H9 (cell line): ENCODE results near the gene MLST8. TPM values are rescaled to one million over a fixed set of nuclear protein-coding genes. Genes with fewer than 3 reads are reported as not detected.

Experiments
- DNase-seq: peaks from one replicate; pipeline ENCODE4 v3.0.0-alpha.2; 2017
- H2AFZ ChIP-seq: one replicate; pipeline ENCODE4 v1.6.1; 2013; ENCODE audit warnings: mild to moderate bottlenecking, low read length, control low read depth, moderate library complexity
- H2AK5ac ChIP-seq: 2 replicates; pipeline ENCODE4 v1.6.1; 2013; ENCODE audit warnings: low read length, control low read depth, mixed read lengths; ENCODE audit not compliant: insufficient read length
- H2BK120ac ChIP-seq: one replicate; pipeline ENCODE4 v1.6.1; 2013; ENCODE audit warnings: low read depth, mild to moderate bottlenecking, low read length, control low read depth, inconsistent platforms; ENCODE audit not compliant: poor library complexity, severe bottlenecking
- H2BK12ac ChIP-seq: 2 replicates; pipeline ENCODE4 v1.6.1; 2013; ENCODE audit warnings: low read length, control low read depth, mixed read lengths, low read depth; ENCODE audit not compliant: insufficient read length
- H2BK15ac ChIP-seq: 2 replicates; pipeline ENCODE4 v1.6.1; 2013; ENCODE audit warnings: low read depth, low read length, control low read depth
- H2BK20ac ChIP-seq: one replicate; pipeline ENCODE4 v1.6.1; 2013; ENCODE audit warnings: low read depth, mild to moderate bottlenecking, low read length, control low read depth, inconsistent platforms; ENCODE audit not compliant: poor library complexity, severe bottlenecking
- H2BK5ac ChIP-seq: 2 replicates; pipeline ENCODE4 v1.6.1; 2013; ENCODE audit warnings: low read length, control low read depth, mixed read lengths; ENCODE audit not compliant: insufficient read length
- H3K14ac ChIP-seq: 2 replicates; pipeline ENCODE4 v1.6.1; 2013; ENCODE audit warnings: low read length, control low read depth; ENCODE audit not compliant: insufficient read depth
- H3K18ac ChIP-seq: 2 replicates; pipeline ENCODE4 v1.6.1; 2013; ENCODE audit warnings: low read depth, mild to moderate bottlenecking, mixed read lengths, low read length, control low read depth; ENCODE audit not compliant: insufficient read length
- H3K23ac ChIP-seq: 2 replicates; pipeline ENCODE4 v1.6.1; 2013; ENCODE audit warnings: low read length, control low read depth, mixed read lengths, low read depth; ENCODE audit not compliant: insufficient read length
- H3K23me2 ChIP-seq: 2 replicates; pipeline ENCODE4 v1.6.1; 2013; ENCODE audit warnings: low read depth, mild to moderate bottlenecking, mixed read lengths, low read length, control low read depth; ENCODE audit not compliant: insufficient read length, poor library complexity, severe bottlenecking
- H3K27ac ChIP-seq: 2 replicates; pipeline ENCODE4 v1.5.1; 2013; ENCODE audit warnings: low read length, control low read depth, mixed read lengths, low read depth; ENCODE audit not compliant: insufficient read length
- H3K27me3 ChIP-seq: 2 replicates; pipeline ENCODE4 v1.6.1; 2013; ENCODE audit warnings: low read length, control low read depth, inconsistent platforms; ENCODE audit not compliant: insufficient read depth
- H3K4ac ChIP-seq: 2 replicates; pipeline ENCODE4 v1.6.1; 2013; ENCODE audit warnings: low read depth, mild to moderate bottlenecking, control low read depth, inconsistent platforms, low read length, moderate library complexity
- H3K4me1 ChIP-seq: 2 replicates; pipeline ENCODE4 v1.6.1; 2013; ENCODE audit warnings: low read length, control low read depth, inconsistent platforms; ENCODE audit not compliant: insufficient read depth
- H3K4me2 ChIP-seq: 2 replicates; pipeline ENCODE4 v1.6.1; 2013; ENCODE audit warnings: low read length, control low read depth, mixed read lengths; ENCODE audit not compliant: insufficient read length, insufficient read depth
- H3K56ac ChIP-seq: 2 replicates; pipeline ENCODE4 v1.6.1; 2013; ENCODE audit warnings: low read depth, mild to moderate bottlenecking, mixed read lengths, low read length, control low read depth; ENCODE audit not compliant: insufficient read length
- H3K79me1 ChIP-seq: 2 replicates; pipeline ENCODE4 v1.6.1; 2013; ENCODE audit warnings: low read depth, mild to moderate bottlenecking, moderate library complexity, low read length, control low read depth, inconsistent platforms; ENCODE audit not compliant: insufficient read depth, poor library complexity, severe bottlenecking
- H3K79me2 ChIP-seq: 2 replicates; pipeline ENCODE4 v1.6.1; 2013; ENCODE audit warnings: low read length, control low read depth, inconsistent platforms; ENCODE audit not compliant: insufficient read depth
- H3K9ac ChIP-seq: 2 replicates; pipeline ENCODE4 v1.6.1; 2013; ENCODE audit warnings: low read length, control low read depth, mixed read lengths; ENCODE audit not compliant: insufficient read length; ENCODE audit errors: extremely low read depth
- H3K9me3 ChIP-seq: one replicate; pipeline ENCODE4 v1.6.1; 2013; ENCODE audit warnings: low read depth, low read length, inconsistent platforms; ENCODE audit not compliant: control insufficient read depth
- H3T11ph ChIP-seq: one replicate; pipeline ENCODE4 v1.6.1; 2013; ENCODE audit warnings: mild to moderate bottlenecking, low read length, control low read depth, inconsistent platforms
- H4K20me1 ChIP-seq: one replicate; pipeline ENCODE4 v1.6.1; 2013; ENCODE audit not compliant: control insufficient read depth, insufficient read length, insufficient read depth
- H4K5ac ChIP-seq: 2 replicates; pipeline ENCODE4 v1.6.1; 2013; ENCODE audit warnings: low read depth, mild to moderate bottlenecking, mixed read lengths, low read length, control low read depth; ENCODE audit not compliant: insufficient read length
- H4K8ac ChIP-seq: replicated peaks from 2 replicates; pipeline ENCODE4 v1.6.1; 2013; ENCODE audit warnings: low read length, control low read depth, mixed read lengths, low read depth; ENCODE audit not compliant: insufficient read length
- H4K91ac ChIP-seq: 2 replicates; pipeline ENCODE4 v1.6.1; 2013; ENCODE audit warnings: low read depth, mild to moderate bottlenecking, moderate library complexity, mixed read lengths, low read length, control low read depth; ENCODE audit not compliant: insufficient read length
- H3K27ac Mint-ChIP-seq, 3 experiments: 2 replicates in 2 of 3; 3 replicates in 1 of 3; pipeline ENCODE4 v1.8.0; 2020 to 2021; ENCODE audit warnings: mixed read lengths in 3 of 3, mild to moderate bottlenecking in 1 of 3, moderate library complexity in 1 of 3
- H3K27me3 Mint-ChIP-seq: 2 replicates; pipeline ENCODE4 v1.8.0; 2021; ENCODE audit warnings: low read depth, mild to moderate bottlenecking, moderate library complexity, mixed read lengths
- H3K36me3 Mint-ChIP-seq, 3 experiments: 2 replicates in 2 of 3; 3 replicates in 1 of 3; pipeline ENCODE4 v1.8.0; 2020 to 2021; ENCODE audit warnings: low read depth in 3 of 3, mixed read lengths in 3 of 3; ENCODE audit not compliant: insufficient read depth in 1 of 3
- H3K4me1 Mint-ChIP-seq, 2 experiments: 2 replicates each; pipeline ENCODE4 v1.8.0; 2020; ENCODE audit warnings: mixed read lengths in 2 of 2
- H3K4me3 Mint-ChIP-seq, 2 experiments: 2 replicates in 1 of 2; 3 replicates in 1 of 2; pipeline ENCODE4 v1.8.0; 2020 to 2021; ENCODE audit warnings: mild to moderate bottlenecking in 2 of 2, mixed read lengths in 2 of 2, moderate library complexity in 1 of 2
- H3K9me3 Mint-ChIP-seq, 2 experiments: 2 replicates in 1 of 2; 3 replicates in 1 of 2; pipeline ENCODE4 v1.8.0; 2020; ENCODE audit warnings: mild to moderate bottlenecking in 2 of 2, mixed read lengths in 2 of 2, moderate library complexity in 1 of 2
- WGBS: extraction: QIAGEN DNeasy Blood & Tissue Kit; methylation state at CpG from one replicate; pipeline ENCODE4 v1.1.7; 2013; ENCODE audit warnings: missing lambda C conversion rate, low lambda C conversion rate, mixed read lengths; ENCODE audit not compliant: insufficient read length; ENCODE audit errors: extremely low coverage; 5-methylcytosine and 5-hydroxymethylcytosine counted together
- total RNA-seq: library from RNA; stranded (reverse); gene quantifications from 2 replicates; pipeline ENCODE4 v1.2.1, GENCODE V29; 2021
- TF ChIP-seq, protein P1 (sequence below): fragments of 200-600 bp; sonication (generic); conservative IDR thresholded peaks from 3 replicates; pipeline ENCODE4 v1.8.0; 2021; ENCODE audit warnings: antibody characterized with exemption, mild to moderate bottlenecking

The MLST8 gene
- total RNA-seq, 1 experiment from 2014 or later = 74.5 TPM

DNA sequence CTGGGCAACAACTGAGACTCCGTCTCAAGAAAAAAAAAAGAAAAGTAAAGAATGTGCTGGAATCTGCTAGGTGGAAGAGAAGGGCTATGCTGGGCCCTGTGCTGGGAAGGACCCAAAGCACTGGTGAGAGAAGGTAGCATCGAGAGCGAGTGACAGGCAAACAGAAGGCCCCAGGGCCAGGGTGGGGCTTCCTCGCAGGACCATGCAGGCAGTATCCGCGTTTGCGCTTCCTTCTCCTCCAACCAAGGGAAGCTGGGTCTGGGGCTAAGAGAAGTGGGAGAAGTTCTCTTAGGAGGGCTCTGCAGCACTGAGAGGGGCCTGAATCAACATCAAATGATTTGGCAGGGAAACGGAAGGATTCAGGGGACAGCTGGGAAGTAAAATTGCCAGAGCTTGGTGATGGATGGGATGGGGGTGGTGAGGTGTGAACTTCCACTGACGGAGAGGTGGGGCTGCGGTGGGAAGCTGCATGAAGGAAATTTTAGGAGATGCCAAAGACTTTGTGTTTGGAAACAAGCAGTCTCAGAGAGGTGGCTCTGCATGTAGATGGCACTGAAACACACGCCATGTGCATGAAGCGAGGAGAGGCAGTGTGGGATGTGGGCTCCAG lies 51.4 kb downstream of the MLST8 start:
- Histone ChIP-seq H3K9ac (no peak overlapping the region), H4K5ac (no peak overlapping the region), H4K8ac (no peak overlapping the region), H2BK20ac (no peak overlapping the region), H3K18ac (no peak overlapping the region), H3K9me3 (no peaks in the 10 kb centered on the region), H2AK5ac (no peak overlapping the region), H2BK120ac (no peak overlapping the region), H3K23ac (no peak overlapping the region), H2BK15ac (no peak overlapping the region), H3K14ac (no peak overlapping the region), H4K20me1 (peaks cover 2% of the 10 kb centered on the region), H3K27ac (no peak overlapping the region), H3K4me1 (no peaks in the 10 kb centered on the region), H2BK12ac (no peak overlapping the region), H3T11ph (no peak overlapping the region), H4K91ac (no peak overlapping the region), H2AFZ (no peak overlapping the region), H3K23me2 (no peaks in the 10 kb centered on the region), H2BK5ac (no peak overlapping the region), H3K79me2 (no peaks in the 10 kb centered on the region), H3K79me1 (no peaks in the 10 kb centered on the region), H3K56ac (no peak overlapping the region), H3K4ac (no peak overlapping the region), H3K4me2 (no peak overlapping the region), H3K27me3 (no peaks in the 10 kb centered on the region)
- no peak for DNase-seq
- Mint-ChIP-seq H3K27ac (peak overlapping the region in 2 of 3 experiments; percentile 33 to 70; a peak in 3 of 7 replicates), H3K4me1 (peaks cover 13 to 17% of the 10 kb centered on the region in 2 experiments), H3K36me3 (peaks cover 60 to 92% (median 80%) of the 10 kb centered on the region in 3 experiments), H3K9me3 (no peaks in the 10 kb centered on the region), H3K27me3 (no peaks in the 10 kb centered on the region), H3K4me3 (peak overlapping the region in 1 of 2 experiments; percentile 6; a peak in 1 of 5 replicates)
- WGBS = no CpG with 5 or more reads among the region's 12 CpGs
- TF ChIP-seq, protein P1, sequence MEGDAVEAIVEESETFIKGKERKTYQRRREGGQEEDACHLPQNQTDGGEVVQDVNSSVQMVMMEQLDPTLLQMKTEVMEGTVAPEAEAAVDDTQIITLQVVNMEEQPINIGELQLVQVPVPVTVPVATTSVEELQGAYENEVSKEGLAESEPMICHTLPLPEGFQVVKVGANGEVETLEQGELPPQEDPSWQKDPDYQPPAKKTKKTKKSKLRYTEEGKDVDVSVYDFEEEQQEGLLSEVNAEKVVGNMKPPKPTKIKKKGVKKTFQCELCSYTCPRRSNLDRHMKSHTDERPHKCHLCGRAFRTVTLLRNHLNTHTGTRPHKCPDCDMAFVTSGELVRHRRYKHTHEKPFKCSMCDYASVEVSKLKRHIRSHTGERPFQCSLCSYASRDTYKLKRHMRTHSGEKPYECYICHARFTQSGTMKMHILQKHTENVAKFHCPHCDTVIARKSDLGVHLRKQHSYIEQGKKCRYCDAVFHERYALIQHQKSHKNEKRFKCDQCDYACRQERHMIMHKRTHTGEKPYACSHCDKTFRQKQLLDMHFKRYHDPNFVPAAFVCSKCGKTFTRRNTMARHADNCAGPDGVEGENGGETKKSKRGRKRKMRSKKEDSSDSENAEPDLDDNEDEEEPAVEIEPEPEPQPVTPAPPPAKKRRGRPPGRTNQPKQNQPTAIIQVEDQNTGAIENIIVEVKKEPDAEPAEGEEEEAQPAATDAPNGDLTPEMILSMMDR = no peak
